Measurements from ENCODE around the gene ASAP2. TPM values are rescaled to one million over a fixed set of nuclear protein-coding genes. Genes with fewer than 3 reads are reported as not detected.

Gene ASAP2
- total RNA-seq, 8 experiments from 2014 or later: 8.5 to 26.7 (median 19.1) TPM

GRCh38 chr2:9355270-9355669 lies 148.7 kb downstream of the ASAP2 start:
- Histone ChIP-seq H3K4me1 (replicated peaks in 1 of 2) (peaks cover 17 to 22% of the 10 kb centered on the region in 2 donors), H3K27ac (no peak overlapping the region), H3K4me3 (no peak overlapping the region)
- in situ Hi-C loops (cut with MboI; ENCODE audit: low pct_unique_long_range_greater_than_20kb in 2 of 9, low sequenced_read_pairs in 9 of 9, unreplicated experiment in 9 of 9): no loop called here
- WGBS, 10 experiments: 0 to 100% (median 76%) methylated on average over 1 to 3 of the region's 3 CpGs
- peak in 1 of 8 experiments; percentile 18 for ATAC-seq (replicated peaks in 6 of 8)

GRCh38 chr2:9355716-9356115 lies 149.1 kb downstream of the ASAP2 start:
- Histone ChIP-seq H3K4me3 (no peak overlapping the region), H3K27ac (no peak overlapping the region), H3K4me1 (replicated peaks in 1 of 2) (peaks cover 17 to 22% of the 10 kb centered on the region in 2 donors)
- ATAC-seq (replicated peaks in 6 of 8): peak in 4 of 8 experiments; percentile 13 to 64 (median 37)
- in situ Hi-C loops (cut with MboI; ENCODE audit: low pct_unique_long_range_greater_than_20kb in 2 of 9, low sequenced_read_pairs in 9 of 9, unreplicated experiment in 9 of 9): no loop called here
- WGBS, 10 experiments: 0 to 67% (median 35%) methylated on average over 2 to 4 of the region's 4 CpGs; no CpG with 5 or more reads in 1 of the 10 experiments

DNA sequence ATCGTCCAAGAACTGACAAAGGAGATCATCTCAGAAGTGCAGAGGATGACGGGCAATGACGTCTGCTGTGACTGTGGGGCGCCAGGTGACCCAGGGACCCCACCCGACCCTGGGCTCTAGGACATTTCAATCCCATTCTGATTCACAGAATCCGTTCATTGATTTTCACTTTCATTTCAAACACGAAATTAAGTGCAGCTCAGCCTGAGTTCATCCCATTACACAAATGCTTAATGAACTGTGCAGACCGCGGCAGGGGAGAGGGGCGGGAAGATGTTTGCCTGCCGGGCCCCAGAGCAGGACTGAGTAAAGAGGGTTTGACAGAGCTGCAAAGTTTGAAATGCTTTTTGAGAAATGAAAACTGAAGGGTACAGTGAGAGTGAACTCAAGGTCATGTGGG lies 149.6 kb downstream of the ASAP2 start:
- peak overlapping the region in 1 of 5 donors; percentile 1 for H3K4me3 ChIP-seq
- in situ Hi-C loops (cut with MboI; ENCODE audit: low pct_unique_long_range_greater_than_20kb in 2 of 9, low sequenced_read_pairs in 9 of 9, unreplicated experiment in 9 of 9): no loop called here
- 2 to 70% (median 12%) methylated on average over 2 to 11 of the region's 11 CpGs; no CpG with 5 or more reads in 4 of the 10 experiments for WGBS, 10 experiments
- H3K4me1 ChIP-seq (replicated peaks in 1 of 2): peaks cover 17 to 22% of the 10 kb centered on the region in 2 donors
- H3K27ac ChIP-seq: no peak overlapping the region
- peak in 7 of 8 experiments; percentile 64 to 97 (median 94) for ATAC-seq (replicated peaks in 6 of 8)

- in situ Hi-C loops (cut with MboI; ENCODE audit: low pct_unique_long_range_greater_than_20kb in 2 of 9, low sequenced_read_pairs in 9 of 9, unreplicated experiment in 9 of 9): no loop called here
- H3K27ac ChIP-seq: no peak overlapping the region
- H3K4me3 ChIP-seq: no peak overlapping the region
- no peak for ATAC-seq (replicated peaks in 6 of 8)
- peaks cover 17 to 22% of the 10 kb centered on the region in 2 donors for H3K4me1 ChIP-seq (replicated peaks in 1 of 2)
- WGBS, 10 experiments: 100% methylated on average over 1 of the region's 1 CpG; no CpG with 5 or more reads in 8 of the 10 experiments
These were observed 152.2 kb downstream of the ASAP2 start for GRCh38 chr2:9358846-9359245.

DNA sequence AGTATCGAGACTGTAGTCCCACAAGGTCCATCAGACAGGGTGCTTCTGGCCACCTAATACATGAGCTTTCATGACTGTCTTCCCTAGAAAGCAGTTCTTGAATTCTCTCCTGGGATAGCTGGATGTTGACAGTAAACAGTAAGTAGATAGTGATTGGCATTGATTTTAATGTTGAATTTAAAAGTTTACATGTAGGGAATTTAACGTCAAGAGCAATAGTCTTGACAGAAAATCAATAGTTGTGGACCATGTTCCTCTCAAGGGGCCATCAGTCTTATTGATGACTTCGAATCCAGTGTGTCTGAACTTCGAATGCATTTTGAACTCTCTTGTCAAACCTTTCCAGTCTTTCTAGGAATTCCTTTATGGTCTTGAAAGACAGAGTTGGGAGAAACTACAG lies 152.9 kb downstream of the ASAP2 start:
- in situ Hi-C loops (cut with MboI; ENCODE audit: low pct_unique_long_range_greater_than_20kb in 2 of 9, low sequenced_read_pairs in 9 of 9, unreplicated experiment in 9 of 9): no loop called here
- H3K4me1 ChIP-seq (replicated peaks in 1 of 2): peaks cover 17 to 22% of the 10 kb centered on the region in 2 donors
- ATAC-seq (replicated peaks in 6 of 8): no peak
- no peak overlapping the region for H3K27ac ChIP-seq
- no peak overlapping the region for H3K4me3 ChIP-seq
- WGBS, 10 experiments: 33 to 100% (median 78%) methylated on average over 1 to 4 of the region's 4 CpGs

DNA sequence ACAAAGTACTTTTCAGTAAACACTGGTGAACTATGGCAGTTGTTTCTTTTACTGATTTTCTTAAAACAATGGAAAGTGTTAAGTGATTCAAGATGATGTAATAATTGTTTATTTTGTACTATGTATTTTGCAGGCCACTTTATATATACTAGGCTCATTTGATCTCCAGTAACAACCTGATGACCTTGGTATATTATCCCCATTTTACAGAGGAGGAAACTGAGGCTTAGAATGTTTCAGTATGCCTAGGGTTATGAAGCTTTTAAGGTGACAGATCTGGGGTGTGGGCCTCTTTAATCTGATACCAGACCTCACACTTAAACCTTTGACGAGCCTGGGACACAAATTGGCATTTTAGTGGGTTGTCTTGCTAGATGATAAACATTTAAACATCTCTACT lies 153.5 kb downstream of the ASAP2 start:
- ATAC-seq (replicated peaks in 6 of 8): no peak
- no peak overlapping the region for H3K27ac ChIP-seq
- no peak overlapping the region for H3K4me3 ChIP-seq
- peaks cover 17 to 20% of the 10 kb centered on the region in 2 donors for H3K4me1 ChIP-seq (replicated peaks in 1 of 2)
- in situ Hi-C loops (cut with MboI; ENCODE audit: low pct_unique_long_range_greater_than_20kb in 2 of 9, low sequenced_read_pairs in 9 of 9, unreplicated experiment in 9 of 9): no loop called here
- WGBS, 10 experiments: 33 to 100% (median 91%) methylated on average over 1 of the region's 1 CpG; no CpG with 5 or more reads in 5 of the 10 experiments

- WGBS, 10 experiments: 0 to 100% (median 78%) methylated on average over 1 to 2 of the region's 2 CpGs; no CpG with 5 or more reads in 1 of the 10 experiments
- Histone ChIP-seq H3K4me1 (replicated peaks in 1 of 2) (peaks cover 14 to 15% of the 10 kb centered on the region in 2 donors), H3K4me3 (no peak overlapping the region), H3K27ac (no peak overlapping the region)
- in situ Hi-C loops (cut with MboI; ENCODE audit: low pct_unique_long_range_greater_than_20kb in 2 of 9, low sequenced_read_pairs in 9 of 9, unreplicated experiment in 9 of 9): no loop called here
- ATAC-seq (replicated peaks in 6 of 8): no peak
These were observed 154.1 kb downstream of the ASAP2 start for GRCh38 chr2:9360701-9361100.

DNA sequence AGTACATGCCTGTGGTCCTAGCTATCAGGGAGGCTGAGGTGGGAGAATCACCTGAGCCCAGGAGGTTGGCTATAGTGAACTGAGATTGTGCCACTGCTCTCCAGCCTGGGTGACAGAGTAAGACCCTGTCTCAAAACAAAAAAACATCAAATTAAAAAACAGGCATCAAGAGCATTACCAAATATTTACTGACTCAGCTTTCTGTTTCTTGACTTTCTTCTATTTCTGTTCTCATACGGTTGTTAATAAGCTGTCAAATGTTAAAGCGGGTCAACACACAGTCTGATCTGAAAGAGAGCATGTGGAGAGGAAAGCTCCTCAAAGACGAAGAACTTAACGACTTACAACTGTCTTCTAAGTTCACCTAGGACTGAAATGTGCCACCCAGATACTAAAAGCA lies 157.8 kb downstream of the ASAP2 start:
- H3K27ac ChIP-seq: no peak overlapping the region
- in situ Hi-C loops (cut with MboI; ENCODE audit: low pct_unique_long_range_greater_than_20kb in 2 of 9, low sequenced_read_pairs in 9 of 9, unreplicated experiment in 9 of 9): no loop called here
- H3K4me3 ChIP-seq: no peak overlapping the region
- H3K4me1 ChIP-seq (replicated peaks in 1 of 2): no peaks in the 10 kb centered on the region
- ATAC-seq (replicated peaks in 6 of 8): no peak
- 70 to 100% (median 92%) methylated on average over 1 to 4 of the region's 4 CpGs; no CpG with 5 or more reads in 1 of the 10 experiments for WGBS, 10 experiments

- Histone ChIP-seq H3K4me3 (no peak overlapping the region), H3K4me1 (replicated peaks in 1 of 2) (no peaks in the 10 kb centered on the region), H3K27ac (no peak overlapping the region)
- 50 to 100% (median 79%) methylated on average over 1 to 4 of the region's 4 CpGs; no CpG with 5 or more reads in 2 of the 10 experiments for WGBS, 10 experiments
- peak in 1 of 8 experiments; percentile 21 for ATAC-seq (replicated peaks in 6 of 8)
- in situ Hi-C loops (cut with MboI; ENCODE audit: low pct_unique_long_range_greater_than_20kb in 2 of 9, low sequenced_read_pairs in 9 of 9, unreplicated experiment in 9 of 9): no loop called here
These were observed 158.3 kb downstream of the ASAP2 start for GRCh38 chr2:9364791-9365497.

DNA sequence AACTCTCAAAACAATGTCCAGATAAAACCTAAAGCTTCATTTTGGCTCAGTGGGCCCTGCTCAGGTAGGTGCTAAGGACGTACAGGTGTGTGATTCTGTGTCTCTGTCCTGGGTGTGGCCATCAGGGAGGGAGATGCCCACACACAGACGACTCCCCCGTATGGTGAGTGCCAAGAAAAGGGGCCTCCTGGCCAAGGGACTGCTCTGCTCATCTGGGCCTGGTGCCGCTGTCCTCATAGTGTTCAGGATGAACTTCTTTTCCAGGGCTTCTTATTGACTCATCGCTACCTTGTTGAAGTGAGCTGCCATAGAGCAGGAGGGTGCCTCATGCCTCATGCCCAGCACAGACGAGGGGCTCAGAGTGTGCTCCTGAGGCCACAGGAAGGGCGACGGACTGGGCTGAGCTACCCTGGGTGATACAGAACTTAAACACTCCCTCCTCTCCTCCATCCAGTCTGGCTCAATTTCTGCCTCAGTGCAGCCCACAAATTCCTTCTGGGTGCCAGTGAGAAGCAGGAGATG lies 158.9 kb downstream of the ASAP2 start:
- in situ Hi-C loops (cut with MboI; ENCODE audit: low pct_unique_long_range_greater_than_20kb in 2 of 9, low sequenced_read_pairs in 9 of 9, unreplicated experiment in 9 of 9): no loop called here
- 80 to 100% (median 100%) methylated on average over 1 to 3 of the region's 8 CpGs; no CpG with 5 or more reads in 5 of the 10 experiments for WGBS, 10 experiments
- ATAC-seq (replicated peaks in 6 of 8): no peak
- H3K4me1 ChIP-seq (replicated peaks in 1 of 2): no peaks in the 10 kb centered on the region
- H3K4me3 ChIP-seq: no peak overlapping the region
- H3K27ac ChIP-seq: no peak overlapping the region

- 78 to 100% (median 93%) methylated on average over 1 to 3 of the region's 6 CpGs; no CpG with 5 or more reads in 4 of the 10 experiments for WGBS, 10 experiments
- in situ Hi-C loops (cut with MboI; ENCODE audit: low pct_unique_long_range_greater_than_20kb in 2 of 9, low sequenced_read_pairs in 9 of 9, unreplicated experiment in 9 of 9): no loop called here
- Histone ChIP-seq H3K27ac (no peak overlapping the region), H3K4me3 (no peak overlapping the region), H3K4me1 (replicated peaks in 1 of 2) (no peaks in the 10 kb centered on the region)
- no peak for ATAC-seq (replicated peaks in 6 of 8)
These were observed 159.4 kb downstream of the ASAP2 start for GRCh38 chr2:9366026-9366425.

- in situ Hi-C loops (cut with MboI; ENCODE audit: low pct_unique_long_range_greater_than_20kb in 2 of 9, low sequenced_read_pairs in 9 of 9, unreplicated experiment in 9 of 9): no loop called here
- 62 to 100% (median 87%) methylated on average over 1 to 7 of the region's 11 CpGs; no CpG with 5 or more reads in 3 of the 10 experiments for WGBS, 10 experiments
- Histone ChIP-seq H3K4me1 (replicated peaks in 1 of 2) (no peaks in the 10 kb centered on the region), H3K4me3 (no peak overlapping the region), H3K27ac (no peak overlapping the region)
- ATAC-seq (replicated peaks in 6 of 8): no peak
These were observed 164.1 kb downstream of the ASAP2 start for GRCh38 chr2:9370746-9371145.

DNA sequence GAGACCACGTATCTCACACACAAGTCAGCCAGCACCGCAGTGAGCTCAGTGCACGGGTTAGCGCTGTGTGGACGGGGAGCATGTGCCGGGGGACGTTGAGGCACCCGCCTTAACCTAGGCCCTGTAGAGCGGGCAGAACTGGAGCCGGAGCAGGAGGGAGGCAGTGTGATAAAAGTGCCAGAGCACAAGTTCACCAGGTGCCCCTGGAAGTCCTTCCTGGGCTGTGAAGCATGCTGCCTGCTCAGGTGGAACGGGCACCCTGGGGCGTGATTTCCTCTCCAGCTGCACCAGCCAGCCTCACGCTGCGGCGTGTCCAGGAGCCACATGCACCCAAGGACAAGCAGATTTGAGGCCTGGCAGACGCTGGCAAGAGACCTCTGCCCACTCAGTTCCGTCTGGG lies 166.4 kb downstream of the ASAP2 start:
- in situ Hi-C loops (cut with MboI; ENCODE audit: low pct_unique_long_range_greater_than_20kb in 2 of 9, low sequenced_read_pairs in 9 of 9, unreplicated experiment in 9 of 9): no loop called here
- no peak for ATAC-seq (replicated peaks in 6 of 8)
- WGBS, 10 experiments: 93 to 100% (median 94%) methylated on average over 2 to 6 of the region's 17 CpGs; no CpG with 5 or more reads in 6 of the 10 experiments
- Histone ChIP-seq H3K4me3 (no peak overlapping the region), H3K27ac (no peak overlapping the region), H3K4me1 (replicated peaks in 1 of 2) (no peaks in the 10 kb centered on the region)
